Neural crest cell (in vitro differentiated cells): ENCODE results near the gene TTLL9. TPM values are rescaled to one million over a fixed set of nuclear protein-coding genes. Genes with fewer than 3 reads are reported as not detected.
A peak's percentile ranks its signal among the peaks of the same experiment; 100 is the strongest.
"Not testable (repeated sequence)": the region's sequence is repeated elsewhere in the genome, so short reads cannot be mapped to it uniquely, and the experiment has no call there.

Source experiments
- DNase-seq: peaks from one replicate; pipeline ENCODE4 v3.0.0; 2021; ENCODE audit warnings: low read depth, mixed read lengths, low spot score
- H3K27ac Mint-ChIP-seq: one replicate; pipeline ENCODE4 v1.8.0; 2021; ENCODE audit warnings: mild to moderate bottlenecking, mixed read lengths; ENCODE audit not compliant: unreplicated experiment
- H3K27me3 Mint-ChIP-seq: 2 replicates; pipeline ENCODE4 v1.8.0; 2021; ENCODE audit warnings: low read depth, mild to moderate bottlenecking, mixed read lengths
- H3K36me3 Mint-ChIP-seq: 2 replicates; pipeline ENCODE4 v1.8.0; 2021; ENCODE audit warnings: low read depth, mild to moderate bottlenecking, mixed read lengths
- H3K4me1 Mint-ChIP-seq: 2 replicates; pipeline ENCODE4 v1.8.0; 2021; ENCODE audit warnings: mixed read lengths
- H3K4me3 Mint-ChIP-seq: one replicate; pipeline ENCODE4 v1.8.0; 2021; ENCODE audit warnings: mild to moderate bottlenecking, mixed read lengths
- H3K9me3 Mint-ChIP-seq: 2 replicates; pipeline ENCODE4 v1.8.0; 2021; ENCODE audit warnings: mixed read lengths
- total RNA-seq: library from RNA; stranded (reverse); gene quantifications from 2 replicates; pipeline ENCODE4 v1.2.1, GENCODE V29; 2021
- TF ChIP-seq, protein P1 (sequence below): fragments of 200-600 bp; sonication (generic); conservative IDR thresholded peaks from 2 replicates; pipeline ENCODE4 v1.5.0; 2021; ENCODE audit warnings: antibody characterized with exemption, mild to moderate bottlenecking

Gene TTLL9
- total RNA-seq, 1 donor from 2014 or later = 3.3 TPM

GRCh38 chr20:31824125-31824485, 46.3 kb upstream of the TTLL9 start:
- TF ChIP-seq, protein P1, sequence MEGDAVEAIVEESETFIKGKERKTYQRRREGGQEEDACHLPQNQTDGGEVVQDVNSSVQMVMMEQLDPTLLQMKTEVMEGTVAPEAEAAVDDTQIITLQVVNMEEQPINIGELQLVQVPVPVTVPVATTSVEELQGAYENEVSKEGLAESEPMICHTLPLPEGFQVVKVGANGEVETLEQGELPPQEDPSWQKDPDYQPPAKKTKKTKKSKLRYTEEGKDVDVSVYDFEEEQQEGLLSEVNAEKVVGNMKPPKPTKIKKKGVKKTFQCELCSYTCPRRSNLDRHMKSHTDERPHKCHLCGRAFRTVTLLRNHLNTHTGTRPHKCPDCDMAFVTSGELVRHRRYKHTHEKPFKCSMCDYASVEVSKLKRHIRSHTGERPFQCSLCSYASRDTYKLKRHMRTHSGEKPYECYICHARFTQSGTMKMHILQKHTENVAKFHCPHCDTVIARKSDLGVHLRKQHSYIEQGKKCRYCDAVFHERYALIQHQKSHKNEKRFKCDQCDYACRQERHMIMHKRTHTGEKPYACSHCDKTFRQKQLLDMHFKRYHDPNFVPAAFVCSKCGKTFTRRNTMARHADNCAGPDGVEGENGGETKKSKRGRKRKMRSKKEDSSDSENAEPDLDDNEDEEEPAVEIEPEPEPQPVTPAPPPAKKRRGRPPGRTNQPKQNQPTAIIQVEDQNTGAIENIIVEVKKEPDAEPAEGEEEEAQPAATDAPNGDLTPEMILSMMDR = no peak
- Mint-ChIP-seq H3K9me3 (no peaks in the 10 kb centered on the region), H3K4me1 (no peaks in the 10 kb centered on the region), H3K27me3 (peaks cover 2% of the 10 kb centered on the region), H3K36me3 (no peaks in the 10 kb centered on the region), H3K27ac (no peak overlapping the region), H3K4me3 (no peak overlapping the region)
- DNase-seq = no peak

GRCh38 chr20:31824554-31825313, 45.7 kb upstream of the TTLL9 start:
- no peaks in the 10 kb centered on the region for H3K36me3 Mint-ChIP-seq
- H3K27me3 Mint-ChIP-seq = peaks cover 2% of the 10 kb centered on the region
- H3K4me1 Mint-ChIP-seq = peaks cover 4% of the 10 kb centered on the region
- no peaks in the 10 kb centered on the region for H3K9me3 Mint-ChIP-seq
- TF ChIP-seq, protein P1 = no peak
- no peak overlapping the region for H3K27ac Mint-ChIP-seq
- H3K4me3 Mint-ChIP-seq = no peak overlapping the region
- no peak for DNase-seq

- Mint-ChIP-seq H3K9me3 (no peaks in the 10 kb centered on the region), H3K27me3 (peaks cover 2% of the 10 kb centered on the region), H3K4me1 (peaks cover 4% of the 10 kb centered on the region), H3K27ac (no peak overlapping the region), H3K36me3 (no peaks in the 10 kb centered on the region), H3K4me3 (no peak overlapping the region)
- no peak for DNase-seq
- TF ChIP-seq, protein P1 = no peak
These were observed 44.4 kb upstream of the TTLL9 start for GRCh38 chr20:31826074-31826473.

DNA sequence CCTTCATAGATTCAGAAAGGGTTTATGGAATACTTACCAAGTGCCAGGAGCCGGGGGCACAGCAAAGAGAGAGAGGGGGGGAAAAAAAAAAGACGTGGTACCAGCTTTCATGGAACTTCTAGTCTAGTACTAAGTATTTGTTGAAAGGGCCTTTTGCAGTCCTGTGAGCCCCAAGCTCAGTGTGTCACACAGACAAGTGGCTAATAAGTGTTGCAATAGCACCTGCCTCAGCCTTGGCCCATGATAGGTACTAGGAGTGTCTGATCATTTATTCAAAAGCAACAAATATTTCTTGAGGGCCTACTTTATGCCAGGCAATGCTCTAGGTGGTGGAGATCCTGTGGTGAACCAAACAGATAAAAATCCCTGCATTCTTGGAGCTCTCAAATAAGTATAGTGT, 43.4 kb upstream of the TTLL9 start:
- Mint-ChIP-seq H3K36me3 (no peaks in the 10 kb centered on the region), H3K9me3 (no peaks in the 10 kb centered on the region), H3K4me1 (peaks cover 4% of the 10 kb centered on the region), H3K27ac (no peak overlapping the region), H3K27me3 (peaks cover 2% of the 10 kb centered on the region), H3K4me3 (no peak overlapping the region)
- TF ChIP-seq, protein P1 = no peak
- DNase-seq = no peak

DNA sequence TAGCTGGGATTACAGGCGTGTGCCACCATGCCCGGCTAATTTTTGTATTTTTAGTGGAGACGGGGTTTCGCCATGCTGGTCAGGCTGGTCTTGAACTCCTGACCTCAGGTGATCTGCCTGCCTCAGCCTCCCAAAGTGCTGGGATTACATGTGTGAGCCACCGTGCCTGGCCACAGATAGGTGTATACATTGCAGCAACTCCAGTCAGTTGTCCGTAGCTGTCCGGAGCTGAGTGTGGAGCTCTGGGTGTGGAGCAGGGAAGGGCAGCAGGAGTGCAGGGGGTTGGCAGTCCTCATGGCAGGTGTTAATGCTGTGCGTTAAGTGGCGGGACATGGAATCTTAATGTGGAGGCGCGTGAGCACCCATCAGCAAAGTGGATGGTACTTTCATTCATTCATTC, 42.4 kb upstream of the TTLL9 start:
- not testable (repeated sequence) for DNase-seq, H3K27ac Mint-ChIP-seq, H3K4me1 Mint-ChIP-seq, H3K9me3 Mint-ChIP-seq, H3K36me3 Mint-ChIP-seq, H3K4me3 Mint-ChIP-seq, H3K27me3 Mint-ChIP-seq

- DNase-seq = no peak
- TF ChIP-seq, protein P1 = no peak
- Mint-ChIP-seq H3K4me1 (peaks cover 21% of the 10 kb centered on the region), H3K36me3 (no peaks in the 10 kb centered on the region), H3K27ac (peak overlapping the region; percentile 3), H3K27me3 (no peaks in the 10 kb centered on the region), H3K4me3 (no peak overlapping the region), H3K9me3 (no peaks in the 10 kb centered on the region)
These were observed 40.7 kb upstream of the TTLL9 start for GRCh38 chr20:31829731-31830130.
